Measurements from ENCODE around the gene PVALEF. TPM values are rescaled to one million over a fixed set of nuclear protein-coding genes. Genes with fewer than 3 reads are reported as not detected.
"Not testable (repeated sequence)": the region's sequence is repeated elsewhere in the genome, so short reads cannot be mapped to it uniquely, and the experiment has no call there.

The PVALEF gene
- total and polyA plus RNA-seq, 2 donors = not detected

GRCh38 chr17:81213978-81214377 is 48.7 kb downstream of the PVALEF start:
- WGBS = 95% methylated on average over 8 of the region's 8 CpGs
- no peak for DNase-seq (ENCODE audit: extremely low spot score)
- no peaks in the 10 kb centered on the region for H3K4me1 ChIP-seq (ENCODE audit: insufficient read depth)
- H3K36me3 ChIP-seq (ENCODE audit: insufficient read depth) = no peaks in the 10 kb centered on the region
- H3K4me3 ChIP-seq (ENCODE audit: low read depth, low read length) = no peak overlapping the region
- no peak overlapping the region for H3K27ac ChIP-seq (ENCODE audit: low read depth)

DNA sequence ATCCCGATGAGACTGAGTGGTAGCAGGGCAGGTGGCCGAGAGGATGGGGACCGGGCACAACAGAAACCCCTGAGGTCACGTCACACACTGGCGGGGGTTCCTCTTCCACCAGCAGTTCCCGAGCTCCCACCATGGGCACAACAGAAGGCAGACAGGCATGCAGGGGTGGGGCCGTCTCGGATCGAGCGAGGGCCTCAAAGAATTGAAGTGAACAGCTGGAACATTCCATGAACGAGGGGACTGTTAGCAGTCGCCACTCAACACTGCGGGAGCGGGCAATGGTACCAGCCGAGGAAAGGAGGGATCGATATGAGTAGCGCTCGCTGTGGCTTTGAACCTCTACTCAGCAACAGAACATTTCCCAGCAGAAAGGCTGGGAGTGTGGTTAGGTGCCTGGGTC is 52.2 kb downstream of the PVALEF start:
- Histone ChIP-seq H3K4me1 (ENCODE audit: insufficient read depth) (no peaks in the 10 kb centered on the region), H3K27ac (ENCODE audit: low read depth) (no peak overlapping the region), H3K4me3 (ENCODE audit: low read depth, low read length) (no peak overlapping the region), H3K36me3 (ENCODE audit: insufficient read depth) (no peaks in the 10 kb centered on the region)
- 93% methylated on average over 18 of the region's 18 CpGs for WGBS
- DNase-seq (ENCODE audit: extremely low spot score) = no peak

- no peak overlapping the region for H3K4me3 ChIP-seq (ENCODE audit: low read depth, low read length)
- H3K27ac ChIP-seq (ENCODE audit: low read depth) = no peak overlapping the region
- DNase-seq (ENCODE audit: extremely low spot score) = no peak
- H3K4me1 ChIP-seq (ENCODE audit: insufficient read depth) = no peaks in the 10 kb centered on the region
- H3K36me3 ChIP-seq (ENCODE audit: insufficient read depth) = no peaks in the 10 kb centered on the region
- 90% methylated on average over 13 of the region's 13 CpGs for WGBS
These were observed 53.2 kb downstream of the PVALEF start for GRCh38 chr17:81218459-81218858.

- DNase-seq (ENCODE audit: extremely low spot score) = no peak
- H3K27ac ChIP-seq (ENCODE audit: low read depth) = no peak overlapping the region
- H3K4me3 ChIP-seq (ENCODE audit: low read depth, low read length) = no peak overlapping the region
- no peaks in the 10 kb centered on the region for H3K4me1 ChIP-seq (ENCODE audit: insufficient read depth)
- no peaks in the 10 kb centered on the region for H3K36me3 ChIP-seq (ENCODE audit: insufficient read depth)
- WGBS = 97% methylated on average over 11 of the region's 11 CpGs
These were observed 53.7 kb downstream of the PVALEF start for GRCh38 chr17:81218991-81219390.

GRCh38 chr17:81219476-81220180 is 54.3 kb downstream of the PVALEF start:
- no peak for DNase-seq (ENCODE audit: extremely low spot score)
- 95% methylated on average over 24 of the region's 24 CpGs for WGBS

GRCh38 chr17:81221371-81221841 is 56.1 kb downstream of the PVALEF start:
- H3K4me1 ChIP-seq (ENCODE audit: insufficient read depth) = no peaks in the 10 kb centered on the region
- H3K36me3 ChIP-seq (ENCODE audit: insufficient read depth) = no peaks in the 10 kb centered on the region
- H3K4me3 ChIP-seq (ENCODE audit: low read depth, low read length) = no peak overlapping the region
- 74% methylated on average over 11 of the region's 11 CpGs for WGBS
- DNase-seq (ENCODE audit: extremely low spot score) = no peak
- no peak overlapping the region for H3K27ac ChIP-seq (ENCODE audit: low read depth)

More at GRCh38 chr17:81219476-81220180, 54.3 kb downstream of the PVALEF start:
- Histone ChIP-seq H3K36me3 (ENCODE audit: insufficient read depth) (no peaks in the 10 kb centered on the region), H3K27ac (ENCODE audit: low read depth) (no peak overlapping the region), H3K4me1 (ENCODE audit: insufficient read depth) (no peaks in the 10 kb centered on the region), H3K4me3 (ENCODE audit: low read depth, low read length) (no peak overlapping the region)

- no peaks in the 10 kb centered on the region for H3K4me1 ChIP-seq (ENCODE audit: insufficient read depth)
- no peak for DNase-seq (ENCODE audit: extremely low spot score)
- WGBS = 17% methylated on average over 24 of the region's 24 CpGs
- peak overlapping the region; percentile 88 for H3K4me3 ChIP-seq (ENCODE audit: low read depth, low read length)
- H3K27ac ChIP-seq (ENCODE audit: low read depth) = no peak overlapping the region
- H3K36me3 ChIP-seq (ENCODE audit: insufficient read depth) = no peaks in the 10 kb centered on the region
These were observed 56.7 kb downstream of the PVALEF start for GRCh38 chr17:81221842-81222619.

GRCh38 chr17:81222620-81222905 is 57.3 kb downstream of the PVALEF start:
- Histone ChIP-seq H3K27ac (ENCODE audit: low read depth) (no peak overlapping the region), H3K4me1 (ENCODE audit: insufficient read depth) (no peaks in the 10 kb centered on the region), H3K36me3 (ENCODE audit: insufficient read depth) (no peaks in the 10 kb centered on the region), H3K4me3 (ENCODE audit: low read depth, low read length) (peak overlapping the region; percentile 88)
- DNase-seq (ENCODE audit: extremely low spot score) = no peak
- WGBS = under 1% methylated on average over 30 of the region's 30 CpGs

DNA sequence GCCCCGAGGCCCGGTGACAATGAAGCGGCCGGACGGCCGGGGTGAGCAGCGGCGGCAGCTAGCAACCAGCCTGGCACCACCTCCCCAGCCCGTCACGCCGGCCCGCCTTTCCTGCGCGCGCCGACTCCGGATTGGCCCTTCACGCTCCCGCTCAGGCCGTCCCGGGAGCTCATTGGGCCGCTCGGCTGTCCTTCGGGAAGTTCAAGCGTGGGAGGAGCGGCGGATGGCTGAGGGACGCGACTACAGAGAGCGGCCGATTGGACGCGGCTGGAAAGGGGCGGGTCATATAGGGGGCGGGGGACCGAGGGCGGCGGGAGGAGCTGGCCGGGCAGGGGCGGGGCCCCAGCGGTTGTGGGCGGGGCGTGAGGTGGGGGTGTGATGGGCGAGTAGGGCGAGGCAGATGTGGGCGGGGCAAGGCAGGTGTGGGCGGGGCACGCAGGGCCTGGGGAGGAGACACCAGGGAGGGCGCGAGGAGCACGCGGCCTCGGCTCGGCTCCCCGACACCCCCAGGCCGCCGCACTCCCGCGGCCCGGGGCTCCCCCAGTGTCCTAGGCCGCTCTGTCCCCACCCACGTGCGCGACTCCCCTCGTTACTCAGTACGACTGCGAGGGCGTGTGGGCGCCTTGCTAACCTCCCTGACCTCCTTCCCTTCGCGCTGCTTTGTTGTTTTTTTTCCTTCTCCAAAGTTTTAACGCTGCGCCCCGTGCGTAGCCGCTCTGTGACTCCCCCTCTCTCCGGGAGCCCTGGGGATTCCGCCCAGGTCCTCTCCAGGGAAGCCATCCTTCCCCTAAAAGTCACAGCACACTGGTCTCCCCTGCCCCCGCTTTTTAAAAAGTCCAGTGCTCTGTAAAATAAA is 57.8 kb downstream of the PVALEF start, which contains the start of gene CEP131:
Gene CEP131 (minus strand): TSS at position 60 of the 856 bp plus-strand sequence. CDS start 2,909 bp downstream, outside the sequence.
- 2% methylated on average over 79 of the region's 79 CpGs for WGBS

DNA sequence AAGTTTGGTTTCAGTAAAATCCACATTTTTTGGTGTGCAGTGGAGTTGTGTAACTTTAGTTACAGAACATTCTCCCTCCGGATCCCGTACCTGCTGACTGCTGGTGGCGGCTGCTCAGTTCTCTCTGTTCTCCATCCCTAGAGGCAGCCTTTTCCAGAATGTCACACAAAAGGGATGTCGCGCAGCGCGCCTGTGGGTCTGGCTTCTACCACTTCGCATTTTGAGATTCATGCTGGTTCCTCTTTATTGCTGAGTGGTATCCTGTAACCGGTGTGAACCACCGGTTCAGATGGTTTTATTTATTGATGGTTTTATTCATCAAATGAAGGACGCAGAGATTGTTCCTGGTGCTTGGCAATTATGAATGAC is 58.4 kb downstream of the PVALEF start:
- H3K27ac ChIP-seq (ENCODE audit: low read depth) = no peak overlapping the region
- H3K36me3 ChIP-seq (ENCODE audit: insufficient read depth) = no peaks in the 10 kb centered on the region
- no peak overlapping the region for H3K4me3 ChIP-seq (ENCODE audit: low read depth, low read length)
- no peak for DNase-seq (ENCODE audit: extremely low spot score)
- WGBS = 25% methylated on average over 11 of the region's 11 CpGs
- no peaks in the 10 kb centered on the region for H3K4me1 ChIP-seq (ENCODE audit: insufficient read depth)

More for the DNA sequence above, 57.8 kb downstream of the PVALEF start, which contains the start of gene CEP131:
- H3K36me3 ChIP-seq (ENCODE audit: insufficient read depth) = no peaks in the 10 kb centered on the region
- DNase-seq (ENCODE audit: extremely low spot score) = peak; percentile 95
- H3K27ac ChIP-seq (ENCODE audit: low read depth) = no peak within 1 kb of the TSS
- no peaks in the 10 kb centered on the region for H3K4me1 ChIP-seq (ENCODE audit: insufficient read depth)
- H3K4me3 ChIP-seq (ENCODE audit: low read depth, low read length) = peak within 1 kb of the TSS; percentile 88

GRCh38 chr17:81227630-81228029 is 62.3 kb downstream of the PVALEF start:
- H3K27ac ChIP-seq (ENCODE audit: low read depth); H3K4me1 ChIP-seq (ENCODE audit: insufficient read depth); H3K4me3 ChIP-seq (ENCODE audit: low read depth, low read length); H3K36me3 ChIP-seq (ENCODE audit: insufficient read depth); DNase-seq (ENCODE audit: extremely low spot score): not testable (repeated sequence)
- 85% methylated on average over 2 of the region's 2 CpGs for WGBS

DNA sequence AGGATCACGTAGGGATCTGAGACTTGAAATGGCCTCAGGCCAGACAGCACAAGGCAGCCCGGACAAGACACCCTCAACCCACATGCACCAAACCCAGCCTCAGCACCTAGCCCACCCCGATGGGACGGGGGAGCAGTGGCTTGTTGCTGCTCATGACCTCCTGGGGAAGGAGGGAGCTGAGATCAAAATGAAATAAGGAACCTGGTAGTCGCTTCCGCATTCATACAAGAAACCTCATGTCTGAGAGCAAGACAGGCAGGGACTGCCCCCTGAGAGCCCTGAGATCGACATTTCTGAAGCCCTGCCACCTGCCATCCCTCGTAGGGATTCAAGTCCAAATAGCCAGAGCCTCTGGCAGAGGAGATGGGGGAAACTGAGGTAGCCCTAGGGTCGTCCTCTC is 63.1 kb downstream of the PVALEF start:
- peaks cover 6% of the 10 kb centered on the region for H3K36me3 ChIP-seq (ENCODE audit: insufficient read depth)
- H3K27ac ChIP-seq (ENCODE audit: low read depth) = no peak overlapping the region

DNA sequence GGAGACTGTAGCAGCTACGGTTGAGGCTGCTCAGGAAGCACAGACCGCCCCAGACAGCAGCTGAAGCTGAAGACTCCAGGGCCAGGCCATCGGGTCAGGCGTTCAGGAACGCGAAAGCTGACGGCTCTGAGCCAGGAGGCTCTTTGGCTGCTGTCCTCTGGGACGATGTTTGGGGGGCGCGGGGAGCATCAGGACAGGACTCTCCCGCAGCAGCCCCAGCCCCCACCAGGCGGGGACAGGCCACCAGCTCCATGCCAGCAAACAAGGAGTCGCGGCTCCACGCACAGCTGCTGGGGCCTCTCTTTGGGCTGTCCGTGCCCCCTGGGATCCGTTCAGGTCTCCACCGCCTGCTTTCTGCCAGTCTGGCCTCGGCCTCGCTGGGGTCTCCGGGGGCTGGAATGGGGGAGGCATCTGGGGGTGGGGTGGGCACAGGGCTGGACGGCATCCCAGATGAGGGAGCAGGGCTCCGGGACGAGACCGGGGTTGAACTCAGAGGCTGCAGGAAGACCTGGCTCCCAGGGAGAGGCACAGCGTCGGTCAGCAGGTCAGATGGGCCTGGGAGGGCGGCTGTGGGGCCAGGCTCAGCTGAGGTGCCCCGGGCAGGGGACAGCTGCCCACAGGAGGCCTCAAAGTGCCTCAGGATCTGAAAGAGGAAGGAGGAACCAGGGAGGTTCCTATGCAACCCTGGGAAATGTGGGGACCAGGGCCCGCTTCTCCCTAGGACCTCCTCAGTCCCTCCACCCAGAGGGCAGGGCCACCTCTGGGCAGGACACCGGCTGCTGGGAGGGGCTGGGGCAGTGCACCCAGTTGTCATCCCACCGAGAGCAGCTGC is 63.7 kb downstream of the PVALEF start:
- 86% methylated on average over 32 of the region's 32 CpGs for WGBS

More for the DNA sequence above, 63.1 kb downstream of the PVALEF start:
- 78% methylated on average over 9 of the region's 9 CpGs for WGBS
- Histone ChIP-seq H3K4me1 (ENCODE audit: insufficient read depth) (no peaks in the 10 kb centered on the region), H3K4me3 (ENCODE audit: low read depth, low read length) (no peak overlapping the region)
- no peak for DNase-seq (ENCODE audit: extremely low spot score)

More for the DNA sequence above, 63.7 kb downstream of the PVALEF start:
- no peak for DNase-seq (ENCODE audit: extremely low spot score)
- peaks cover 6% of the 10 kb centered on the region for H3K36me3 ChIP-seq (ENCODE audit: insufficient read depth)
- no peak overlapping the region for H3K27ac ChIP-seq (ENCODE audit: low read depth)
- no peaks in the 10 kb centered on the region for H3K4me1 ChIP-seq (ENCODE audit: insufficient read depth)
- H3K4me3 ChIP-seq (ENCODE audit: low read depth, low read length) = no peak overlapping the region
